GM18907 (cell line): ENCODE measurements around the gene VPS52.
"Not testable (repeated sequence)": the region's sequence is repeated elsewhere in the genome, so short reads cannot be mapped to it uniquely, and the experiment has no call there.

Experiments used
- ATAC-seq: cut with Tn5 transposase; IDR thresholded peaks from one replicate; pipeline ENCODE4 v1.9.1; 2021; ENCODE audit warnings: mild to moderate bottlenecking, moderate library complexity; ENCODE audit not compliant: unreplicated experiment

VPS52 gene

DNA sequence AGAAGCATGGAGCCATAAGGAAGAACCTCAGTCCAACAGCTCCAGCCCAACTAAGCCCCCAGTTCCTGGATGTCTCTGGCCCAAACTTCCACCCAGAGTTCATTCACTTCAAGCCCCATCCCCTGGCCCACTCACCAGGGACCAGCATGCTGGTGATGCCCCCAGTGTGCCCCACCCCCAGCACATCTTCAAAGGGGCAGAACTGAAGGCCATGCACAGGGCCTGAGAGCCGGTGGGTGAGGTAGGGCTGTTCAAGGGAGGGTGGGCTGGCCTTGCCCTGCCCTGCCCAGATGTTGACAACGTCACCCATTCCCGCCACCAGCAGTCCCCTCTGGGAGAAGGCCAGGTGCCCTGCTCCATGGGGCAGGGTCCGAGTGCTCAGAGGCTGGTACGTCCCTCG, 8.9 kb upstream of the VPS52 start:
- no peak for ATAC-seq

DNA sequence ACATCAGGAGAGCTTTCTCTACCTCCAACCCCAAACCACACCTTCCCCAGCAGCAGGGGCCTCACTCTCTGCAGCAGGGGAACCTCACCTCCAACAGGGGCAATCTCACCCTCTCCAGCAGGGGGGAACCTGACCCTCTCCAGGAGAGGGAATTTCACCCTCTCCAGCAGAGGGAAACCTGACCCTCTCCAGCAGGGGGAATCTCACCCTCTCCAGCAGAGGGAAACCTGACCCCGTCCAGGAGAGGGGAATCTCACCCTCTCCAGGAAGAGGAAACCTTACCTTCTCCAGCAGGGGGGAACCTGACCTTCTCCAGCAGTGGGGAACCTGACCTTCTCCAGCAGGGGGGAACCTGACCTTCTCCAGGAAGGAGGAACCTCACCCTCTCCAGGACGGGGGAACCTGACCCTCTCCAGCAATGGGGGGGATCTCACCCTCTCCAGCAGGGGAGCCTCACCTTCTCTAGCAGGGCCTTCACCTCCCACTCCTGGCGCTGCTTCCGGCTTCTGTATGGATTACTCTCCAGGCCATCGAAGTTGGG, 8.4 kb upstream of the VPS52 start:
- ATAC-seq = no peak

DNA sequence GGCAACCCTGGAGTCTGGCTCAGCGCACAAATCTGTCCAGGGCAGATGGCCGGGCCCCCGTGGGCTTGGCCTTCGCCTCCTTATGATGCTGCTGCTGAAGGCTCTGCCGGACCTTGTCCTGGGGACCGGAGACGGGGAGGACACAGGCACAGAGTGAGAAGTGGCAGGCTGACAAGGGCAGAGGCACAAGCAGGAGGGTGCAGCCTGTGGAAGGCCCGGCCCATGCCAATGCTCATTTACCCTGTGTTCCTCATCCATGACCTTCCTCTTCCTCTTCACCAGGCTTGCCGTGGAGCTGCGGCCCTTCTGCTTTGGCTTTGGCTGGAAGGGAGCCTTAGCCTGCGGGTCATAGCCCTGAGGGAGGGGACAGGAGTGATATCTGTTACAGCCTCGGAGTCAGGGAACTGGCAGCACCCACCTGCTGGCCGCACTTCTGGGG, 7.6 kb upstream of the VPS52 start:
- no peak for ATAC-seq

DNA sequence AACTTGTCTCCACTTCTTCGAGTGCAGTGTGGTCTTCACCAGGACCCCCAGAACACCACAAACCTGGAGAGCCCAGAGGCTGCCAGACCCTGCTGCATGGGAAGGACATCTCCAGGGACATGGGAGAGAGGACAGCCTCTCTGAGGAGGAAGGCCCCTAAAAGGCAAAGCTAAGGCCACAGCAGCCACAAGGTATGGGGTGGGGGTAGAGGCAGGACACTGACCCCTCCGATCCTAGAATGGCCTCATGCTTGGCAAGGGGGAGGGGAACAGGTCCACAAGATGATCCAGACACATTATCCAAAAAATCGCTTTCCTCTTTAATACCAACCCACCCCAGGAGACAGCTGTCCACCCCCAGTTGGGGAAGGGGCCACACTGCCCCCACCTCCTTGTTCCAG, 7.1 kb upstream of the VPS52 start:
- ATAC-seq = no peak

DNA sequence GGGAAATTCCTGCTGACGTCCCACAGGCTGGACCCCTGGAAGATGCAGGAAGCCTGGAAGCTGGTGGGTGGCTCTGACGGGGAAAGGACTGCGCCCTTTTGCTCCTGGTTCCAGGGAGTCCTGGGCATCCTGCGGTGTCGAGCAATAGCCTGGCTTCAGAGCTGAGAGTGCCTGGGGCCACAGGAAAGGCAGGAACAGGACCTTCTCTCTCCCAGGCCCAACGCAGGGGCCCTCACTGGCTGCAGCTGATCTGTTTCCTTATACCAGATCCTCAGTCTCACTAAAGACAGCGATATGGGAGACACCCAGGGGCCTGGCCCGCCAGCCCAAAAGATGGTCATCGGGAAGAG, 6.7 kb upstream of the VPS52 start:
- ATAC-seq = no peak

DNA sequence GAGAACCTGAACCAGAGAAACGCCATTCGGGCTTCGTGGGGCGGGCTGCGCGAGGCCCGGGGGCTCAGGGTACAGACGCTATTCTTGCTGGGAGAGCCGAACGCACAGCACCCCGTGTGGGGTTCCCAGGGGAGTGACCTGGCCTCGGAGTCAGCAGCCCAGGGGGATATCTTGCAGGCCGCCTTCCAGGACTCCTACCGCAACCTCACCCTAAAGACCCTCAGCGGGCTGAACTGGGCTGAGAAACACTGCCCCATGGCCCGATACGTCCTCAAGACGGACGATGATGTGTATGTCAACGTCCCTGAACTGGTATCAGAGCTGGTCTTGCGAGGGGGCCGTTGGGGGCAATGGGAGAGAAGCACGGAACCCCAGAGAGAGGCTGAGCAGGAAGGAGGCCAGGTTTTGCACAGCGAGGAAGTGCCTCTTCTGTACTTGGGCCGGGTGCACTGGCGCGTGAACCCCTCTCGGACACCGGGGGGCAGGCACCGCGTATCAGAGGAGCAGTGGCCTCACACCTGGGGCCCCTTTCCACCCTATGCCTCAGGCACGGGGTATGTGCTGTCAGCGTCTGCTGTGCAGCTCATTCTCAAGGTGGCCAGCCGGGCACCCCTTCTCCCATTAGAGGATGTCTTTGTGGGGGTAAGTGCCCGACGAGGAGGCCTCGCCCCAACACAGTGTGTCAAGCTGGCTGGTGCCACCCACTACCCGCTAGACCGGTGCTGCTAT, 6.2 kb upstream of the VPS52 start:
- ATAC-seq = no peak

DNA sequence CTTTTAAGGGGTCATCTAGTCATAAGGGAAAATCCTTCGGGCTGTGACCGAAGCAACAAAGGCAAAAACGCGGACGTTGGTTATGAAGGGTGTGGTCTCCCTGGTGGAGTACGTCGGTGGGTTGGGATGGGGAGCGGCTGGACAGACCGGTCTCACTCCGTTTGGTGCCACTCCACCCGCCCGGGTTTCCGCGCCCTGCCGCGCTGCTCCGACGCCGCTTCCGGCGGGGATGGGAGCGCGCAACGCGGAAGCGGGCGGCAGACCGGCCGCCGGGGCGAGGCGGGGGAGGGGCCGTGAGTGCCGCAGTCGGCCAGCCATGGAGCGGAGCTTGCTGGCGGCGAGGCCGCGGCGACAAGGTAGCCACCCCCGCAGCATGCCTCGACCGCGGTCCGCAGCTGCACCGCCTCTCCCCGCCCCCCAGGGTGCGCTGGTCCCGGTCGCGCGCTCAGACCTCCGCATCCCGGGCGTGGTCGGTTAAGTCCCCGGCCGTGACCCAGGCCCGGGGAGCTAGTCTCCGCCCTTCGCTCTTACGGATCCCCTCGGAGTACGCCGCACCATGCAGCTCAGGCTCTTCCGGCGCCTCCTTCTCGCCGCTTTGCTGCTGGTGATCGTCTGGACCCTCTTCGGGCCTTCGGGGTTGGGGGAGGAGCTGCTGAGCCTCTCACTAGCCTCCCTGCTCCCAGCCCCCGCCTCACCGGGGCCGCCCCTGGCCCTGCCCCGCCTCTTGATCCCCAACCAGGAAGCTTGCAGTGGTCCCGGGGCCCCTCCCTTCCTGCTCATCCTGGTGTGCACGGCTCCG, 5.4 kb upstream of the VPS52 start, which contains the start of gene B3GALT4:
Gene B3GALT4 (plus strand): TSS at position 260 of the 799 bp plus-strand sequence. CDS start 297 bp downstream, at position 557.
- ATAC-seq = peak; percentile 49

DNA sequence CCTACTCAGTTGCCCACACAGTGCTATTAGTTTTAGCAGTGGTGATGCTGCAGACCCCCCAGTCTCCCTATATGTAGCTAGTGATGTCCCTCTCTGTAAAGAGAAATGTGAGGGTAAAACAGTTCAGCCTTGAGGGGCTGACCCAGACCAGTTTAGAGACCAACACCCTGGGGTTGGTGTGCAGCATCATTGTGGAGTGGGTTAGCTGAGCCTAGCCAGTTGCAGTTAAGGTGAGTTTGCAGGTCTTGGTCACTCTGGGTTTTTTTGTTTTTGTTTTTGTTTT, 4.8 kb upstream of the VPS52 start:
- ATAC-seq = no peak

DNA sequence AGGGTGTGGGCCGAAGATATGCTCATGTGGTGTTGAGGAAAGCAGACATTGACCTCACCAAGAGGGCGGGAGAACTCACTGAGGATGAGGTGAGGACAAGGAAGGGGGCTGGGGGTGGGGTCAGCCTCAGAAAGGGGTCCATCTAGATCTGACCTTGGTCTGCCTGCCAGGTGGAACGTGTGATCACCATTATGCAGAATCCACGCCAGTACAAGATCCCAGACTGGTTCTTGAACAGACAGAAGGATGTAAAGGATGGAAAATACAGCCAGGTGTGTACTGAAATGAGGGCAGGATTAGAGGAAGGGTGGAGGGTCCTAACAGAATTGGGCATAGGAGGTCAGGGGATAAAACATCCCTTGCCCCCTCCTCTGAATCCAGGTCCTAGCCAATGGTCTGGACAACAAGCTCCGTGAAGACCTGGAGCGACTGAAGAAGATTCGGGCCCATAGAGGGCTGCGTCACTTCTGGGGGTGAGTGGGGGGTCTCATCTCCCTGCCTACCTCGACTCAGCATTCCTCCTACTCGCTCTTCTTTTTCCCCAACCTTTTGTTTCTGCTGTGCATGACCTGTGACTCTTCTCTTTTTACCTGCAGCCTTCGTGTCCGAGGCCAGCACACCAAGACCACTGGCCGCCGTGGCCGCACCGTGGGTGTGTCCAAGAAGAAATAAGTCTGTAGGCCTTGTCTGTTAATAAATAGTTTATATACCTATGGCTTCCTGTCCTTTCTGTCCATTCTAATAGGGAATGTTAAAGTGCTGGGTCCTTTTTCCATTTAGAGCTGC, 4.3 kb upstream of the VPS52 start:
- ATAC-seq = not testable (repeated sequence)

DNA sequence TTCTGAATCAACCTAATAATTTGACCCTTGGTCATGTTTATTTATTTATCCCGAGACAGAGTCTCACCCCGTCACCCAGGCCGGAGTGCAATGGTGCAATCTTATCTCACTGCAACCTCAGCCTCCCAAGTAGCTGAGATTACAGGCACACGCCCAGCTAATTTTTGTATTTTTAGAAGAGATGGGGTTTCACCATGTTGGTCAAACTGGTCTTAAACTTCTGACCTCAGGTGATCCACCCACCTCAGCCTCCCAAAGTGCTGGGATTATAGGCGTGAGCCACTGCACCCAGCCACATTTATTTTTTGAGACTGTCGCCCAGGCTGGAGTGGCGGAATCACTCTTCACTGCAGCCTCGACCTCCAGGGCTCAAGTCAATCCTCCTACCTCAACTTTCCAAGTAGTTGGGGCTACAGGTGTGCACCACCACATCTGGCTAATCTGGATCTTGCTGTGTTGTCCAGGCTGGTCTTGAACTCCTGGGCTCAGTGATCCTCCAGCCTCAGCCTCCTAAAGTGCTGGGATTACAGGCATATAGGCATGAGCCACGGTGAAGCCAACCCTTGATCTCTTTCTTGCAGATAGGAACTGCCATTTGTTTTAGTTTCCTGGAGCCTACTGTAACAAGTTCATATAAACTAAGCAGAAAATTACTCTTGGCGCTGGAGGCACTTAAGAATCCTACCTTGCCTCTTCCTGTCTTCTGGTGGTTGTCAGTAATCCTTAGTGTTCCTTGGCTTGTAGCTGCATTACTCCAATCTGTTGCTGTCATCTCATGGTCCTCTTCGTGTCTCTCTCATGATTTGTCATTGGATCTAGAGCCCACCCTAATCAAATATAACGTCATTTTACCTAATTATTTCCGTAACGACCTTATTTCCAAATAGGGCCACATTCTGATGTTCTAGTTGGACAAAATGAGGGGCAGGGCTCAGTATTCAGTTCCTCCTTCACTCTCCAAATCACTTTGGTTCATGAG, 2.5 kb upstream of the VPS52 start:
- ATAC-seq = no peak

DNA sequence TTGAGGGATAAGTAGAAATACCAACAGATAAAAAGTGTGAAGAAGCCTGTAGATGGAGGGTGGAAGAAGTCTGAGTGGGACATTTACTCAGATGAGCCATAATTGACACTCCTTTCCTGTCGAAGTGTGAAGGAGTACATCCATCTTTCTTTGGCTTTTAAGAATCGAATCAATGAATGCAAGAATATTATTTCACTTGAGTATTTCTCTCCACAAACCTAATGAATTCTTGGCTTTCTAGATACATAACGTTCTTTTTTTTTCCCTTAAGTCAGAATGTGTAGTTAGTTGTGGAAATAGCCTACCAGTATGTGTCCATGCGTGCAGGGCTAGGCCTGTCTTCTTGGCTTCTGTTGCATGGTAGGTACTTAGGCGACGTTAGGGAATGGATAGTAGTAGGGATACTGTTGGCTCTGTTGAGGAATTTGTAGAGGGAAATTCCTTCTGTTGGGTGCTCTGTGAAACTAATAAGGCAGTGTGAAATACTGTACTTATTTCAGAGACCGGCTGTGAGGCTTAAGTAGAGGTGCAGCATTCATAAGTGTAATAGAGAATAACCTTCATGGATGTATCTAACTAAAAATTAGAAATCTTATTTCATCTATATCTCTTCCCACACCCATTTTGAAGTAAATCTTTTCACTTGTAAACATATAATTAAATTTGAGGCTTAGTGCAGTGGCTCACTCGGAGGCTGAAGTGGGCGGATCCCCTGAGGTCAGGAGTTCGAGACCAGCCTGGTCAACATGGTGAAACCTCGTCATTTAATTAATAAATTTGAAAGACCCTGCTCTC, 1.6 kb upstream of the VPS52 start:
- no peak for ATAC-seq

DNA sequence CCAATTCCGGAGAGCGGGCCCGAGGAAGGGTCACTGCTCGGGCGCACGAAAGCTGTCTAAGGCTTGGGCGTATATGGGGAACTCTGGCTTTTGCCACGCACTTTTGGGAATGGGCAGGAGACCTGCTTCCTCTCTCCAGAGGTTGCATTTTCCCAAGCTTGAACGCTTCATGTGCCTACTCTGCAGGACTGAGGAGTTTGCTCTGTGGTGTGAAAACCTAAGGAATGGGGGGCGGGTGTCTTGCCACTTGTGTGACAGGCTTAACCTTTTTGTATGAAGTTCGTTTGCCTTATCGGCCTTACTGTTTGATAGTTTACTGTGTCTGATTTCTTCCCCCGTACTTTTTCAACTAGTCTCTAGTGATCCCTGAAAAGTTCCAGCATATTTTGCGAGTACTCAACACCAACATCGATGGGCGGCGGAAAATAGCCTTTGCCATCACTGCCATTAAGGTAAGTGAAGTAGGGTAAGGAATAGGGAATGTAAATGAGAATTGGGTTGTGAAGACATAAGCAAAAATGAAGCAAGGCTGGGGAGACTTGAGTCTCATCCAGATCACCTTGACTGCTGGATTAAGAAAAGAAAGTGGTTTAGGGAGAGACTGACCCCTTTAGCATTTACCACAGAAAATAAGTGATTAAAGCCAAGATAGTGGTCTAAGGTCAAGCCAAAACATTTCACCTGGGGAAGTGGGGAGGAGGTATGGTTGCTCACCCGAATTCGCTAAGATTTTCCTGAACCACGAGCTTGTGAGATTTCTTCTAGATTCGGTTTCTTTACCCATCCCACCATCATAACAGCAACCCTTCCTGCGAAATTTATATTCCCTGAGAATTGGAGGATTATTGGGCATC, 826 bp upstream of the VPS52 start:
- ATAC-seq = no peak

DNA sequence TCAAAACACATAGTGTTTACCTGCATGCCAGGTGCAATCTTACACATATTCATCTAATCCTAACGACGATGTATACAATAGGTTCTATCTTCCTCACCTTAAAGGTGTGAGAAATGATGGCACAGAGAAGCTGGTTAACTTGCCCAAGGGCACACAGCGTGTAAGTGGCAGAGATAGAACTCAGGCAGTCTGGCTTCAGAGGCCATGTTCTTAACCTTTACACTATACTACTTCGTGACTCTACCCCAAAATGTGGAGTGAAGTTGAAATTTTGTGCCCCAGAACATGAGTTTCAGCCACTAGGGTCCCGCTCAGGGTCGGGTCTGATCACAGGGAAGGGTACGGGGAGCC, 584 bp downstream of the VPS52 start:
- ATAC-seq = no peak

DNA sequence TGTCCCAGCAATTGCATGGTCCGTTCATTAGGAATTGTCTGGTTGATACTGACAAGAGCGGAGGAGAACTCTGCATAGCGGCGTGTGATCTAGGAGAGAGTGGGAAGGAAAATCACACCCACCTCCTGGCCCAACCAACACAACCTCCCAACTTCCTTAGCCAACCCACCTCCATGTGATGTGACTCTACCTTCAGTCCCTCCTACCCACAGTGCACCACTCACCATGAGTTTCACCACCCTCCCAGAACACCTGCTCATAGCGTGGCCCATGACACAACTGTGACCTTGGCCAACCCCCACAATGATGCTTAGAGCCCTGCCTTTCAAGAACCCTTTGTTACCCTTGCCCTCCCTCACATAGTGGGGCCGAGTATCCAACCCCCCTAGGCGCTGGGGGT, 7.7 kb downstream of the VPS52 start:
- no peak for ATAC-seq

DNA sequence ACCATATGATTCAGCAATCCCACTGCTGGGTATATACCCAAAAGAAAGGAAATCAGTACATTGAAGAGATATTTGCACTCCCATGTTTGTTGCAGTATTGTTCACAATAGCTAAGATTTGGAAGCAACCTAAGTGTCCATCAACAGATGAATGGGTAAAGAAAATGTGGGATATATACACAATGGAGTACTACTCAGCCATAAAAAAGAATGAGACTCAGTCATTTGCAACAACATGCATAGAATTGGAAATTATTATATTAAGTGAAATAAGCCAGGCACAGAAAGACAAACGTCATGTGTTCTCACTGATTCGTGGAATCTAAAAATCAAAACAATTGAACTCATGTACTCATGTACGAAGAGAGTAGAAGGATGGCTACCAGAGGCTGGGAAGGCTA, 9.2 kb downstream of the VPS52 start:
- not testable (repeated sequence) for ATAC-seq

DNA sequence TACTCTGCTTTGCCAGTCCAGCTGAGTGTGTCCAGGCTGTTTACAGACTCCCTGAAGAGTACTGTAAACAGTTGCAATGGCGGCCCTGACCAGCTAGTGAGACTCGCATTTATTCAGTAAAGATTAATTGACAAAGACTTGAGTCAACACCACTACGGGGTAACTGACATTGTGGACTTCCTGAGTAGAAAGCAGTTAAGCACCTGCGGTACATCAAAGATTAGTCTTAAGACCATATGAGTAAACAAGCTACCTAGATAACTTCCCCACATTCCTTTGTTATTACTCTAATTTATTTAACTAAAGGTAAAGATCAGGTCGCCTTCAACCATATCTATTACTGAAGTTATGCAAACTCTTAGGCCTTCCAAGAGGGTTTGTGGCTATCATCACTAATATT, 12.6 kb downstream of the VPS52 start:
- ATAC-seq = no peak

DNA sequence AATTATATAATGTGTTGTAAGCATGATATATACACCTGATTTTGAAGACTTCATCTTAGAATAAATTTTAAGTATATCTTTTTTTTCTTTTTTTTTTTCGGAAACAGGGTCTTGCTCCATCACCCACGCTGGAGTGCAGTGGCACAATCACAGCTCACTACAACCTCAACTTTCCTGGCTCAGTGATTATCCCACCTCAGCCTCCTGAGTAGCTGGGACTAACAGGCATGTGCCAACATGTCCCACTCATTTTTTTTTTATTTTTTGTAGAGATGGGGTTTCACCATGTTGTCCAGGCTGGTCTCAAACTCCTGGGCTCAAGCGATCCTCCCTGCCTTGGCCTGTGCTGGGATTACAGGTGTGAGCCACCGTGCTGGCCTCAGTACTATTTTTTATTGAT, 17.1 kb downstream of the VPS52 start:
- ATAC-seq = no peak

DNA sequence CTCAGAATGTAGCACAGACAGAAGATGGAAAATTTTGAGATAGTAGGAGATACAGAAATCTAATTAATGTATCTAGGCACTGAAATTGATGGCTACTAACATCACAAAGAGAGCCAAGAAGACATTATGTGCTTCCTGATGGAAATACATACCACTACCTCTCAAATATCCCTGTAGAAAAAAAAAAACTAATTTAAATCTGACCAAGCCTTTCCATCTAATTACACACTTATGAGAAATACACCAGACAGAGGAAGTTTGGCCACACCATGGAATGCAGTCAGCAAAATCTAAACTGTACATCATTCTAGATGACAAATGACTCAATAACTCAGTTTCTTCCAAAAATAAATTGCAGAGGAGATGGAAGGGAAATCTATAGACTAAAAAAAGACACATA, 18.9 kb downstream of the VPS52 start:
- ATAC-seq = no peak
